DOHH2 (cell line): ENCODE measurements around the gene ANKMY1.

Experiments used
- CTCF ChIP-seq: fragments of 200-600 bp; sonication (generic); IDR thresholded peaks from one replicate; pipeline ENCODE4 v1.5.1; 2014; ENCODE audit warnings: antibody characterized with exemption, mild to moderate bottlenecking, low read depth, low read length; ENCODE audit not compliant: poor library complexity, severe bottlenecking
- EZH2phosphoT487 ChIP-seq: fragments of 200-600 bp; sonication (generic); IDR thresholded peaks from 2 replicates; pipeline ENCODE4 v1.6.1; 2017; ENCODE audit warnings: borderline replicate concordance, mild to moderate bottlenecking, antibody characterized with exemption, low read length, moderate library complexity, mixed read lengths

GRCh38 chr2:240575101-240575965, 17.5 kb upstream of the ANKMY1 start:
- no peak for TF ChIP-seq CTCF
- TF ChIP-seq EZH2phosphoT487 = no peak
